Cardiac fibroblast (primary cell): ENCODE results near the gene CFAP410.

ENCODE experiments used
- DNase-seq, 2 donors: peaks; one replicate each; pipeline versions ENCODE4 v3.0.0 to v3.0.0-alpha.2; 2010; ENCODE audit warnings: low read depth in 2 of 2
- H3K4me3 ChIP-seq, 2 donors: replicated peaks in 1 of 2; 1 replicate in 1 of 2; 2 replicates in 1 of 2; pipeline ENCODE4 v1.5.1; 2011; ENCODE audit warnings: low read depth in 2 of 2, low read length in 2 of 2, mild to moderate bottlenecking in 2 of 2, moderate library complexity in 1 of 2
- CTCF ChIP-seq: IDR thresholded peaks from one replicate; pipeline ENCODE4 v1.5.1; 2011; ENCODE audit warnings: low read depth, mild to moderate bottlenecking, low read length, inconsistent platforms

CFAP410 gene

GRCh38 chr21:44293551-44294231 lies 45.5 kb downstream of the CFAP410 start:
- no peak for TF ChIP-seq CTCF
- DNase-seq: no peak

GRCh38 chr21:44292812-44293195 lies 46.4 kb downstream of the CFAP410 start:
- H3K4me3 ChIP-seq: no peak overlapping the region
- no peak for DNase-seq
- TF ChIP-seq CTCF: no peak

More at GRCh38 chr21:44293551-44294231, 45.5 kb downstream of the CFAP410 start:
- no peak overlapping the region for H3K4me3 ChIP-seq

- H3K4me3 ChIP-seq: no peak overlapping the region
- no peak for TF ChIP-seq CTCF
- no peak for DNase-seq
Measured at GRCh38 chr21:44291936-44292811, 47.0 kb downstream of the CFAP410 start.

- DNase-seq: no peak
- no peak overlapping the region for H3K4me3 ChIP-seq
- no peak for TF ChIP-seq CTCF
Measured at GRCh38 chr21:44291078-44291935, 47.9 kb downstream of the CFAP410 start.

GRCh38 chr21:44290327-44291077 lies 48.7 kb downstream of the CFAP410 start:
- H3K4me3 ChIP-seq: no peak overlapping the region
- DNase-seq: no peak
- no peak for TF ChIP-seq CTCF

GRCh38 chr21:44289381-44290010 lies 49.7 kb downstream of the CFAP410 start:
- TF ChIP-seq CTCF: no peak
- no peak overlapping the region for H3K4me3 ChIP-seq
- no peak for DNase-seq
